ENCODE measurements around the gene PIK3C2G. TPM values are rescaled to one million over a fixed set of nuclear protein-coding genes. Genes with fewer than 3 reads are reported as not detected.

The PIK3C2G gene
- total and polyA plus RNA-seq, 4 donors = 4.9 to 40.1 (median 19.4) TPM

- H3K4me1 ChIP-seq (ENCODE audit: control insufficient read depth in 4 of 4, insufficient read depth in 4 of 4, low read length in 3 of 4) = peaks cover 0 to 2% (median 0%) of the 10 kb centered on the region in 4 donors
- WGBS = 62% methylated on average over 6 of the region's 6 CpGs
- no peaks in the 10 kb centered on the region for H3K9me3 ChIP-seq (ENCODE audit: control insufficient read depth in 4 of 4, low read length in 3 of 4)
- H3K36me3 ChIP-seq (ENCODE audit: control insufficient read depth in 4 of 4, insufficient read depth in 3 of 4, low read depth in 1 of 4, low read length in 3 of 4) = peaks cover 0 to 21% (median under 1%) of the 10 kb centered on the region in 4 donors
- H3K4me3 ChIP-seq (ENCODE audit: low read depth in 1 of 3, low read length in 3 of 3) = no peak overlapping the region
- no peak for TF ChIP-seq TAF1 (conservative IDR thresholded peaks at IDR 0.05)
- TF ChIP-seq ZBTB33 (IDR thresholded peaks at IDR 0.05) = no peak
- TF ChIP-seq ATF3 (IDR thresholded peaks at IDR 0.05) = no peak
- TF ChIP-seq JUND (IDR thresholded peaks at IDR 0.05) = peak in 1 of 2 donors; percentile 11
- no peak for TF ChIP-seq EGR1 (IDR thresholded peaks at IDR 0.05; ENCODE audit: low read depth in 2 of 2)
- no peak for TF ChIP-seq CTCF (IDR thresholded peaks at IDR 0.05; ENCODE audit: low read depth, low read length, missing input control)
- no peak for TF ChIP-seq FOXA2 (IDR thresholded peaks at IDR 0.05)
- no peak for TF ChIP-seq NR2F2 (IDR thresholded peaks at IDR 0.05)
- TF ChIP-seq SP1 (IDR thresholded peaks at IDR 0.05) = no peak
- TF ChIP-seq HNF4G (IDR thresholded peaks at IDR 0.05) = no peak
- no peak for TF ChIP-seq REST (IDR thresholded peaks at IDR 0.05)
- peak in 1 of 2 donors; percentile 58 for TF ChIP-seq RXRA (IDR thresholded peaks at IDR 0.05)
- TF ChIP-seq RAD21 (IDR thresholded peaks at IDR 0.05) = no peak
- TF ChIP-seq MAX (IDR thresholded peaks at IDR 0.05) = no peak
- no peak for TF ChIP-seq YY1 (IDR thresholded peaks at IDR 0.05)
- peak in 1 of 2 donors; percentile 61 for TF ChIP-seq HNF4A (conservative IDR thresholded peaks at IDR 0.05)
- TF ChIP-seq FOXA1 (IDR thresholded peaks at IDR 0.05) = no peak
- no peak for TF ChIP-seq GABPA (IDR thresholded peaks at IDR 0.05 in 1 of 2, conservative IDR thresholded peaks at IDR 0.05 in 1 of 2)
- DNase-seq (ENCODE audit: low spot score) = no peak
- no peak overlapping the region for H3K27ac ChIP-seq (ENCODE audit: low read depth in 1 of 2, low read length in 2 of 2)
- H3K9ac ChIP-seq (ENCODE audit: low read depth in 1 of 2, low read length in 2 of 2) = no peak overlapping the region
- no peaks in the 10 kb centered on the region for H3K27me3 ChIP-seq (ENCODE audit: control insufficient read depth in 4 of 4, insufficient read depth in 4 of 4, low read length in 3 of 4)
Observed at GRCh38 chr12:18646286-18646890, 385.1 kb downstream of the PIK3C2G start.
